NK-92 treated with Interleukin-12 subunit alpha and Interleukin-12 subunit beta, amount 100 ng/mL, for 24 hours (cell line): ENCODE measurements around the gene LENEP.

Experiments used
- DNase-seq: peaks from one replicate; lab custom pipeline; 2025; lab: John Stamatoyannopoulos, UW

The LENEP gene

GRCh38 chr1:155010211-155010918, 17.0 kb downstream of the LENEP start:
- DNase-seq = no peak

- DNase-seq = no peak
These were observed 17.6 kb downstream of the LENEP start for GRCh38 chr1:155011004-155011416.

- no peak for DNase-seq
These were observed 18.1 kb downstream of the LENEP start for GRCh38 chr1:155011437-155012025.

- DNase-seq = no peak
These were observed 18.7 kb downstream of the LENEP start for GRCh38 chr1:155012026-155012546.

DNA sequence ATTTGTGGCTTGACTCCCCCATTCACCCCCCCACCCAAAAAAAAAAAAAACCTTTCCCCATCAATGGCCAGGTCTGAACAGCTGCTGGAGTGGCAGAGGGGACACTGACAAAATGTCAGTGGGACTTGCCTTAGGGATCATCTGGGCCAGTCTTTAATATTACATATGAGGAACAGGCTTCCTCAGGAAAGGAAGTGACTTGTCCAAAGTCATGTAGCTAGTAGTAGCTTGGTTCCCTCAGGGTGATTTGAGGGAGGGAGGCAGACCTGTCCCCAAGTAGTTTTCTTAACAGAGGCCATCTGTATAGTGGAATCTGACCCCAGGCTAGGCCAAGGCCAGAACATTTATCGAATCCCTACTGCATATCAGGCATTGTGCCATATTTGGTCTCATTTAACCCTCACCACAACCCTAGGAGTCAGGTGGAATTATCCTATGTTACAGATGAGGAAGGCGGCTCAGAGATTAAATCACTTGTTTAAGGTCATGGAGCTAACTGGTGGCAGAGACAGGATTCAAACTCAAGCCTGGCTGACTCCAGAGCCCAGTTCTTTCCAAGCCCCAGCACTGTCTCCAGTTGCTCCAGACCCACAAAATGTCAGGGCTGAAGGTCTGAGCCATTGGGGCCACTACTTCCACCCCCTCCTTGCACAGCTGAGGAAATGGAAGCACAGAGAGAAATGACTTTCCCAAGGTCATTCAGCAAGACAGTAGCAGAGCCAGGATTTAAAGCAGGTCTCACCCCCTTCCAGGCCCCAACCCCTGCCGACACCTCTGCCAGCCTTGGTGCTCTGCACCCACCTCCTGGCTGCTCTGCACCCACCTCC, 19.6 kb downstream of the LENEP start:
- DNase-seq = no peak

GRCh38 chr1:155013632-155014031, 20.2 kb downstream of the LENEP start:
- DNase-seq = no peak

DNA sequence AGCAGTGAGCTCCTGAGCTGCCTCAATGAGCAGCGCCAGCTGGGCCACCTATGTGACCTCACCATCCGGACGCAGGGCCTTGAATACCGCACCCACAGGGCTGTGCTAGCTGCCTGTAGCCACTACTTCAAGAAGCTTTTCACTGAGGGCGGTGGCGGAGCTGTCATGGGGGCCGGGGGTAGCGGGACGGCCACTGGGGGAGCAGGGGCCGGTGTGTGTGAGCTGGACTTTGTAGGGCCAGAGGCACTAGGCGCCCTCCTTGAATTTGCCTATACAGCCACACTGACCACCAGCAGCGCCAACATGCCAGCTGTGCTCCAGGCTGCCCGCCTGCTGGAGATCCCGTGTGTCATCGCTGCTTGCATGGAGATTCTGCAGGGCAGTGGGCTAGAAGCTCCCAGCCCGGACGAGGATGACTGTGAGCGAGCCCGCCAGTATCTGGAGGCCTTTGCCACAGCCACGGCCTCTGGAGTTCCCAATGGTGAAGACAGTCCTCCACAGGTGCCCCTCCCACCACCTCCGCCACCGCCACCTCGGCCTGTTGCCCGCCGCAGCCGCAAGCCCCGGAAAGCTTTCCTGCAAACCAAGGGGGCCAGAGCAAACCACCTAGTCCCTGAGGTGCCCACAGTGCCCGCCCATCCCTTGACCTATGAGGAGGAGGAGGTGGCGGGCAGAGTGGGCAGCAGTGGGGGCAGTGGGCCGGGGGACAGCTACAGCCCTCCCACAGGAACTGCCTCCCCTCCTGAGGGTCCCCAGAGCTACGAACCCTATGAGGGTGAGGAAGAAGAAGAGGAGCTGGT, 21.5 kb downstream of the LENEP start:
- no peak for DNase-seq

GRCh38 chr1:155015527-155016230, 22.3 kb downstream of the LENEP start:
- DNase-seq = no peak

DNA sequence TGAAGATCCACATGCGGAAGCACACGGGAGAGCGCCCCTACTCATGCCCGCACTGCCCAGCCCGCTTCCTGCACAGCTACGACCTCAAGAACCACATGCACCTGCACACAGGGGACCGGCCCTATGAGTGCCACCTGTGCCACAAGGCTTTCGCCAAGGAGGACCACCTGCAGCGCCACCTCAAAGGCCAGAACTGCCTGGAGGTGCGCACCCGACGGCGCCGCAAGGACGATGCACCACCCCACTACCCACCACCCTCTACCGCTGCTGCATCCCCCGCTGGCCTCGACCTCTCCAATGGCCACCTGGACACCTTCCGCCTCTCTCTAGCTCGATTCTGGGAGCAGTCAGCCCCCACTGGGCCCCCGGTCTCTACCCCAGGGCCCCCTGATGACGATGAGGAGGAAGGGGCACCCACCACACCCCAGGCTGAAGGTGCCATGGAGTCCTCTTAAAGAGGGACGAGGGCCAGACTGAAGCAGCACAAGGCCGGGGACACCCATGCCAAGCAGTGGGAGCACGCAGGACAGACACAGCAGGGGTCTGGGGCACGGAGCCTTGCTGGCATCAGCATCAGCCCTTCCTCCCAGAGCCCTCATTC, 22.9 kb downstream of the LENEP start:
- no peak for DNase-seq

GRCh38 chr1:155017041-155017945, 23.9 kb downstream of the LENEP start:
- peak; percentile 51 for DNase-seq

- DNase-seq = no peak
These were observed 24.5 kb downstream of the LENEP start for GRCh38 chr1:155017946-155018316.

DNA sequence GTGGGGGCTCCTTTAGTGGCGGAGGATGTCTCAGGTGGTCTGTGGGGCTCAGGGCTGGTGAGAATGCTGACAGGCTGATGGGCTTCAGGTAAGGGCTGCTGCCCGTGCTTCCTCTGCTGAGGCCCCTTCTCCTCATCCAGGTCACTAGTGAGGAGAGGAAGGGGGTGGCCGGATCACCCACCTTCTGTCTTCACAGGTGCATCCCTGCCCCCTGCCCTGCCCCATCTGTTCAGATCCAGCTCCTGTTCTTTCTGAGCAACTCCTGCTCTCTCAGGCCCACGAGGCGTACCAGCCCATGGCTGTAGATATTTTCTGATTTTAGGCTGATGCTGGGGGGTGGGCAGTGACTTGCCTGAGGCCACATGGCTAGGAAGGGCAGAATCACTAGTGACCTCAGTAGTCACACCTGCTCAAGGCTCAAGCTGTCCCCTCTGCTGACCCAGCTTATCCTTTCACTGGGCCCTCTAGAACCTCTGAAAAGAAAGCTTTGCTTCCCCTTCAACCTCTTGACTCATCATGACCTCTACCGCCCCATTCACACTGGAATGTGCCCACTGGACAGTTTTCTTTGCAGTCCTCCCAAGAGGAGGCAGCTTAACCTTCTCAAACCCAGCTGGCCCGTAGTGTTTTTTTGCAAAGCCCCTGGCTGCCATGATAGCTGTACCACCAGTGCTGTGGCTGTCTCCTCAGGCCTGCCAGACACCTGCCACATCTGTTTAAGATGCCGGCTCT, 25.4 kb downstream of the LENEP start:
- DNase-seq = no peak

DNA sequence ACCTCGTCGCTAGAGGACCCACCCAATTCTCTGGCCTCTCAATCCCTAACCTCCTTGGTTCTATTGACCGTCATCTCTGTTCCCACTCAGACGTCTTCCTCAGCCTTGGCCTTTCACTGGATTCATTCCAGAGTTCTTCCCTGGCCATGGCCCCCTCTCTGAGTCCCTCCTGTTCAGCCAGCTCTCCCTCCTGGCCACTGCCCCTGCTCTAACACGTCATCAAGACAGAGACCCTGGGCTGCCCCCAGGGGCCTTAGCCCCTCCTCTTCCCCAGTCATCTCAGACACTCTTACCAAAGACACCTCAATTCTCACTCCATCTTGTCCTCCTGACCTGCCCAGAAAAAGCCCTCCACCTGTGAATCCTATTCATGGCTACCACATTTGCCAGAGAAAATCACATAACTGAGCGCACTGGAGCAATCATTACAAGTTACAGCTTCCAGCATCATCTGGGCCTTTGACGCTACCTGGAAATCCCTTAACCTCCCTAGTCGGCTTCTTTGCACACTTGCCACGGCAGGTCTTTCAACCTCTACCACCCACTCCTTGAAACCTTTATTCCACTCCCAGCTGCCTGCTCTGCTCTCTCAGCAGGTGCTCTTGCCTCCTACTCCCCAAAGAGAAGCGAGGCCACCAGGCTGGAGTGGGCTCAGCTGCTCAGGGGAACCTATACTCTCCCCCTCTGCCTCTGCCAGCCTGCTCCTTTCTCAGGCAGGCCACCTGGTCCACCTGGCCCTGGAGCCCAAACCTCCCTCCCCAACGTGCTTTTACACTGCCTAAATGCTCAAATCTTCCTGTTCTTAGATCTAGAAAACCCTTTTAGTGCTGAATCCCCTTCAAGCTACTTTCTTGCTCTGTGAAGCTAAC, 26.2 kb downstream of the LENEP start:
- DNase-seq = no peak

GRCh38 chr1:155022136-155022926, 28.9 kb downstream of the LENEP start:
- no peak for DNase-seq

- no peak for DNase-seq
These were observed 29.5 kb downstream of the LENEP start for GRCh38 chr1:155022927-155023236.

DNA sequence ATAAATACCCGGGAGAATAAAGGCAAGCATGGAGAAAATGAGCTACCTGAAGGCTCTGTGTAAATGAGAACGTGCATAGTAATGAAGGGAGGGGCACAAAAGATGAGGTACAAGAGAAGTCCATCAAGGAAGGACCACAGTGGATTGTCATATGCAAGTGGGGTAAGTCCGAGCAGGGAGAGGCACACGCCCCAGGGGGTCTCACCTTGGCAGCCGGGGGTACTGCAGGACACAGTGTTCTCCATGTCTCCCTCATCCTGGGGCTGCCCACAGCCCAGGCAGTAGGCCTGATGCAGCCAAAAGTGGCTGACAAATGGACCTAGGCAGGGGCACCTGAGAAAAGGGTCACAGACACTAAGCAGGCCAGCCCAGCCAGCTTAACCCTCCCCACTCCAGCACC, 30.2 kb downstream of the LENEP start:
- DNase-seq = no peak

DNA sequence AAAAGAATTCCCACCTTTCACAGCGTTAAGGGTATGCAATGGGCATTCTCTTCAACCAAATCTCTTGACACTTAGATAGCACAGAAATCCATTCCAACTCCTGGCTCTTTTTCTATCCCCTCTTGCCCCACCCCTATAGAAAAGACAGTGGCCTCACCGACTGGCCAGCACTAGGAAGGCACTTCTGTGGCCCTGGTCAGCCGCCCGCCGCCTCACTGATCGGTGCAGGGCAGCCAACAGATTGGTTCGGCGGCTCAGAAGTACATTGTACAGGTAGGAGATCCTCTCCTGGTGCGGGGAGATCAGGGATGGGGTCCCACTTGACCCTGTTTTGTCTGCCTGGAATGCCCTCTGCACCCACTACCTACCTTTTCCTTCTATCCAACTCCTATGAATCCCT, 30.9 kb downstream of the LENEP start:
- no peak for DNase-seq

DNA sequence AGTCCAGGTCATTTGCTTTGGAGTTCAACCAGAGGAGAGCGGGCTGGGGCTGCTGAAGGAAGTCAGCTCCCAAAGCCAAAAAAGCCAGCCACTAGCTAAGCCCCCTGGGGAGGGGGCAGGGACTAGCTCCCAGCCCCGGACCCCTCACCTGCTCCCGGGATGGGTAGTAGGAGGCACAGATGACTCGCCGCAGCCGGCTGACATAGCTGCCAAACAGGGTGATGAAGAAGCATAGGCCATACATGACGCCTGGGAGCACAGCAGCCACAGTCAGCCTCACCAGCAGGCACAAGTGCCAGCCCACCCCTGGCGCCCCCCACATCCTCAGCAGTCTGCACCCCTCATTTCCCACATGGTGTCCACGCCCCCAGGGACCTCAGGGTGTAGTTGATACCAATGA, 32.8 kb downstream of the LENEP start:
- DNase-seq = no peak
